GM23338 (cell line): ENCODE results near the gene DTD1. TPM values are rescaled to one million over a fixed set of nuclear protein-coding genes. Genes with fewer than 3 reads are reported as not detected.

Source experiments
- ATAC-seq: fragments of 200-7000 bp; cut with Tn5 transposase; 3 replicates; pipeline ENCODE4 v1.9.1; 2020
- DNase-seq: peaks from one replicate; pipeline ENCODE4 v3.0.0-alpha.2; 2015; ENCODE audit warnings: low spot score
- H2AFZ ChIP-seq: fragments of 200-600 bp; sonication (generic); 2 replicates; pipeline ENCODE4 v1.8.0; 2016; ENCODE audit warnings: antibody characterized with exemption, mild to moderate bottlenecking, moderate library complexity
- H3F3A ChIP-seq: fragments of 200-600 bp; sonication (generic); replicated peaks from 2 replicates; pipeline ENCODE4 v1.8.0; 2017; ENCODE audit warnings: antibody characterized with exemption, mixed run types, low read depth
- H3K27ac ChIP-seq: fragments of 200-600 bp; sonication (generic); 2 replicates; pipeline ENCODE4 v1.6.1; 2016; ENCODE audit warnings: low read depth
- H3K27me3 ChIP-seq: fragments of 200-600 bp; sonication (generic); 2 replicates; pipeline ENCODE4 v1.8.0; 2016; ENCODE audit warnings: mild to moderate bottlenecking, mixed run types, moderate library complexity; ENCODE audit not compliant: insufficient read depth
- H3K36me3 ChIP-seq: fragments of 200-600 bp; sonication (generic); 2 replicates; pipeline ENCODE4 v1.8.0; 2016; ENCODE audit warnings: mild to moderate bottlenecking; ENCODE audit not compliant: insufficient read depth
- H3K4me1 ChIP-seq: fragments of 200-600 bp; sonication (generic); 2 replicates; pipeline ENCODE4 v1.8.0; 2016; ENCODE audit warnings: mild to moderate bottlenecking, moderate library complexity; ENCODE audit not compliant: insufficient read depth
- H3K4me2 ChIP-seq: fragments of 200-600 bp; sonication (generic); 2 replicates; pipeline ENCODE4 v1.7.1; 2017; ENCODE audit warnings: mixed run types
- H3K4me3 ChIP-seq: fragments of 200-600 bp; sonication (generic); 2 replicates; pipeline ENCODE4 v1.6.1; 2016; ENCODE audit warnings: mixed run types
- H3K79me2 ChIP-seq: fragments of 200-600 bp; sonication (generic); replicated peaks from 2 replicates; pipeline ENCODE4 v1.8.0; 2017; ENCODE audit warnings: mild to moderate bottlenecking; ENCODE audit not compliant: insufficient read depth
- H3K9me2 ChIP-seq: fragments of 200-600 bp; sonication (generic); 2 replicates; pipeline ENCODE4 v1.8.0; 2017; ENCODE audit not compliant: insufficient read depth
- H4K20me1 ChIP-seq: fragments of 200-600 bp; sonication (generic); replicated peaks from 2 replicates; pipeline ENCODE4 v1.8.0; 2017; ENCODE audit warnings: mild to moderate bottlenecking; ENCODE audit not compliant: insufficient read depth
- H3K27ac Mint-ChIP-seq: 2 replicates; pipeline ENCODE4 v1.8.0; 2020; ENCODE audit warnings: inconsistent platforms, mild to moderate bottlenecking, moderate library complexity, mixed read lengths
- H3K27me3 Mint-ChIP-seq: 3 replicates; pipeline ENCODE4 v1.8.0; 2022; ENCODE audit warnings: low read depth, mild to moderate bottlenecking, moderate library complexity, mixed read lengths, inconsistent platforms; ENCODE audit not compliant: insufficient read depth, poor library complexity
- H3K36me3 Mint-ChIP-seq: 3 replicates; pipeline ENCODE4 v1.8.0; 2021; ENCODE audit warnings: low read depth, mild to moderate bottlenecking, inconsistent platforms, moderate library complexity, mixed read lengths
- H3K4me1 Mint-ChIP-seq: 3 replicates; pipeline ENCODE4 v1.8.0; 2020; ENCODE audit warnings: mild to moderate bottlenecking, inconsistent platforms, mixed read lengths
- H3K4me3 Mint-ChIP-seq: 3 replicates; pipeline ENCODE4 v1.8.0; 2021; ENCODE audit warnings: moderate library complexity, mild to moderate bottlenecking, inconsistent platforms, mixed read lengths
- H3K9me3 Mint-ChIP-seq: 3 replicates; pipeline ENCODE4 v1.8.0; 2020; ENCODE audit warnings: moderate library complexity, mild to moderate bottlenecking, inconsistent platforms, mixed read lengths
- CREB1 ChIP-seq: fragments of 250-450 bp; sonication (Bioruptor Pico); IDR thresholded peaks from 2 replicates; pipeline ENCODE4 v1.5.0; 2020; ENCODE audit warnings: low read depth, mild to moderate bottlenecking, moderate library complexity
- EZH2 ChIP-seq: fragments of 200-600 bp; sonication (generic); IDR thresholded peaks from one replicate; pipeline ENCODE4 v1.8.0; 2017; ENCODE audit warnings: antibody characterized with exemption, mild to moderate bottlenecking, low read depth; ENCODE audit not compliant: unreplicated experiment
- EZH2phosphoT487 ChIP-seq: fragments of 200-600 bp; sonication (generic); IDR thresholded peaks from one replicate; pipeline ENCODE4 v1.8.1; 2018; ENCODE audit warnings: antibody characterized with exemption; ENCODE audit not compliant: unreplicated experiment
- JUNB ChIP-seq: IDR thresholded peaks from one replicate; pipeline ENCODE4 v1.6.1; 2016; ENCODE audit warnings: antibody characterized with exemption; ENCODE audit not compliant: unreplicated experiment
- NANOG ChIP-seq: IDR thresholded peaks from 2 replicates; pipeline ENCODE4 v1.6.1; 2016; ENCODE audit warnings: antibody characterized with exemption, borderline replicate concordance
- POLR2AphosphoS5 ChIP-seq: IDR thresholded peaks from 2 replicates; pipeline ENCODE4 v1.6.1; 2016; ENCODE audit warnings: antibody characterized with exemption, low read depth
- STAT1 ChIP-seq: IDR thresholded peaks from one replicate; pipeline ENCODE4 v1.6.1; 2016; ENCODE audit warnings: antibody characterized with exemption; ENCODE audit not compliant: unreplicated experiment
- ZNF114 ChIP-seq: fragments of 250-450 bp; sonication (Bioruptor Pico); IDR thresholded peaks from 2 replicates; pipeline ENCODE4 v1.5.0; 2020; ENCODE audit warnings: mild to moderate bottlenecking, moderate library complexity
- ZNF331 ChIP-seq: fragments of 250-450 bp; sonication (Bioruptor Pico); IDR thresholded peaks from 2 replicates; pipeline ENCODE4 v1.5.0; 2020; ENCODE audit warnings: low read depth, mild to moderate bottlenecking, moderate library complexity
- polyA plus RNA-seq: library from polyadenylated mRNA; unstranded; fragments of >200 nt; fragmentation: Nextera tagmentation; extraction: Ambion mirVana; gene quantifications from 2 replicates; pipeline ENCODE4 v1.2.1, GENCODE V29; 2016
- total RNA-seq: library from RNA; depleted of rRNA; stranded (reverse); fragments of >200 nt; shearing (Covaris generic); gene quantifications from 2 replicates; pipeline ENCODE4 v1.2.3, GENCODE V29; 2014
- TF ChIP-seq, protein P1 (sequence below), 2 experiments: fragments of 200-600 bp in 1 of 2; sonication (generic) in 1 of 2; conservative IDR thresholded peaks; 2 replicates each; pipeline versions ENCODE4 v1.5.1 to v1.6.1; 2016 to 2017; ENCODE audit warnings: antibody characterized with exemption in 2 of 2, low read depth in 2 of 2, mild to moderate bottlenecking in 2 of 2, moderate library complexity in 1 of 2
- TF ChIP-seq, protein P2 (sequence below): fragments of 250-450 bp; sonication (Bioruptor Pico); IDR thresholded peaks from 2 replicates; pipeline ENCODE4 v1.5.0; 2020; ENCODE audit warnings: mild to moderate bottlenecking, moderate library complexity
- TF ChIP-seq, protein P3 (sequence below): IDR thresholded peaks from 2 replicates; pipeline ENCODE4 v1.6.1; 2016; ENCODE audit warnings: antibody characterized with exemption
- TF ChIP-seq, protein P4 (sequence below): IDR thresholded peaks from one replicate; pipeline ENCODE4 v1.6.1; 2018; ENCODE audit warnings: antibody characterized with exemption; ENCODE audit not compliant: unreplicated experiment

The DTD1 gene
- total and polyA plus RNA-seq, 2 experiments from 2014 or later: 69.8 to 74.0 TPM

DNA sequence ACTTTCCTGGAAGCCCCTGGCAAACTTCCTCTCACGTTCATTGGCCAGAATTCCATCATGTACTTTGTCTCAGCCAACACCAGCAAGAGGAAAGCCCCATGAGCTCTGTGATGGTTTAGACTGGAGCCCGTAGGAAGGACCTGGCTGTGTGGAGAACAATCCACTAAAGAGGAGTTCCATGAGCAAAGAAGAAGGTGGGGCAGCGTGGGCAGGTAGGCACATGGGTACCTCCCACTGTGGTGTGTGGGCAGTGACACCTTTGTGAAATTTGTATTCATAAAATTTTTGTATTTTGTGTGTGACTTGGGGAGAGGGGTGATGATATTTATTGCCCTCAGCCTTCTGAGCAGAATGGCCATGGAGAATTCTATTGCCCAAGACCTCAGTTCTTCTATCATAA, 136.2 kb downstream of the DTD1 start:
- no peaks in the 10 kb centered on the region for H3K36me3 ChIP-seq
- Mint-ChIP-seq H3K27me3 (peaks cover 4% of the 10 kb centered on the region), H3K4me1 (peaks cover 29% of the 10 kb centered on the region; the same call in 2 of the 3 replicates), H3K9me3 (peaks cover 5% of the 10 kb centered on the region; the same call in 2 of the 3 replicates), H3K4me3 (no peak overlapping the region), H3K36me3 (peaks cover 8% of the 10 kb centered on the region; the same call in 2 of the 3 replicates), H3K27ac (no peak overlapping the region)
- DNase-seq (no peak), ATAC-seq (no peak)
- H3K9me2 ChIP-seq: no peaks in the 10 kb centered on the region
- no peaks in the 10 kb centered on the region for H3K27me3 ChIP-seq
- no peaks in the 10 kb centered on the region for H3K79me2 ChIP-seq
- H3F3A ChIP-seq: no peaks in the 10 kb centered on the region
- H3K4me1 ChIP-seq: no peaks in the 10 kb centered on the region
- H2AFZ ChIP-seq: no peak overlapping the region
- no peaks in the 10 kb centered on the region for H4K20me1 ChIP-seq
- no peak overlapping the region for H3K27ac ChIP-seq
- H3K4me2 ChIP-seq: no peak overlapping the region
- no peak for TF ChIP-seq EZH2phosphoT487
- TF ChIP-seq, protein P1, sequence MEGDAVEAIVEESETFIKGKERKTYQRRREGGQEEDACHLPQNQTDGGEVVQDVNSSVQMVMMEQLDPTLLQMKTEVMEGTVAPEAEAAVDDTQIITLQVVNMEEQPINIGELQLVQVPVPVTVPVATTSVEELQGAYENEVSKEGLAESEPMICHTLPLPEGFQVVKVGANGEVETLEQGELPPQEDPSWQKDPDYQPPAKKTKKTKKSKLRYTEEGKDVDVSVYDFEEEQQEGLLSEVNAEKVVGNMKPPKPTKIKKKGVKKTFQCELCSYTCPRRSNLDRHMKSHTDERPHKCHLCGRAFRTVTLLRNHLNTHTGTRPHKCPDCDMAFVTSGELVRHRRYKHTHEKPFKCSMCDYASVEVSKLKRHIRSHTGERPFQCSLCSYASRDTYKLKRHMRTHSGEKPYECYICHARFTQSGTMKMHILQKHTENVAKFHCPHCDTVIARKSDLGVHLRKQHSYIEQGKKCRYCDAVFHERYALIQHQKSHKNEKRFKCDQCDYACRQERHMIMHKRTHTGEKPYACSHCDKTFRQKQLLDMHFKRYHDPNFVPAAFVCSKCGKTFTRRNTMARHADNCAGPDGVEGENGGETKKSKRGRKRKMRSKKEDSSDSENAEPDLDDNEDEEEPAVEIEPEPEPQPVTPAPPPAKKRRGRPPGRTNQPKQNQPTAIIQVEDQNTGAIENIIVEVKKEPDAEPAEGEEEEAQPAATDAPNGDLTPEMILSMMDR (conservative IDR thresholded peaks at IDR 0.05; ENCODE audit: low read depth in 2 of 2): no peak
- TF ChIP-seq, protein P2, sequence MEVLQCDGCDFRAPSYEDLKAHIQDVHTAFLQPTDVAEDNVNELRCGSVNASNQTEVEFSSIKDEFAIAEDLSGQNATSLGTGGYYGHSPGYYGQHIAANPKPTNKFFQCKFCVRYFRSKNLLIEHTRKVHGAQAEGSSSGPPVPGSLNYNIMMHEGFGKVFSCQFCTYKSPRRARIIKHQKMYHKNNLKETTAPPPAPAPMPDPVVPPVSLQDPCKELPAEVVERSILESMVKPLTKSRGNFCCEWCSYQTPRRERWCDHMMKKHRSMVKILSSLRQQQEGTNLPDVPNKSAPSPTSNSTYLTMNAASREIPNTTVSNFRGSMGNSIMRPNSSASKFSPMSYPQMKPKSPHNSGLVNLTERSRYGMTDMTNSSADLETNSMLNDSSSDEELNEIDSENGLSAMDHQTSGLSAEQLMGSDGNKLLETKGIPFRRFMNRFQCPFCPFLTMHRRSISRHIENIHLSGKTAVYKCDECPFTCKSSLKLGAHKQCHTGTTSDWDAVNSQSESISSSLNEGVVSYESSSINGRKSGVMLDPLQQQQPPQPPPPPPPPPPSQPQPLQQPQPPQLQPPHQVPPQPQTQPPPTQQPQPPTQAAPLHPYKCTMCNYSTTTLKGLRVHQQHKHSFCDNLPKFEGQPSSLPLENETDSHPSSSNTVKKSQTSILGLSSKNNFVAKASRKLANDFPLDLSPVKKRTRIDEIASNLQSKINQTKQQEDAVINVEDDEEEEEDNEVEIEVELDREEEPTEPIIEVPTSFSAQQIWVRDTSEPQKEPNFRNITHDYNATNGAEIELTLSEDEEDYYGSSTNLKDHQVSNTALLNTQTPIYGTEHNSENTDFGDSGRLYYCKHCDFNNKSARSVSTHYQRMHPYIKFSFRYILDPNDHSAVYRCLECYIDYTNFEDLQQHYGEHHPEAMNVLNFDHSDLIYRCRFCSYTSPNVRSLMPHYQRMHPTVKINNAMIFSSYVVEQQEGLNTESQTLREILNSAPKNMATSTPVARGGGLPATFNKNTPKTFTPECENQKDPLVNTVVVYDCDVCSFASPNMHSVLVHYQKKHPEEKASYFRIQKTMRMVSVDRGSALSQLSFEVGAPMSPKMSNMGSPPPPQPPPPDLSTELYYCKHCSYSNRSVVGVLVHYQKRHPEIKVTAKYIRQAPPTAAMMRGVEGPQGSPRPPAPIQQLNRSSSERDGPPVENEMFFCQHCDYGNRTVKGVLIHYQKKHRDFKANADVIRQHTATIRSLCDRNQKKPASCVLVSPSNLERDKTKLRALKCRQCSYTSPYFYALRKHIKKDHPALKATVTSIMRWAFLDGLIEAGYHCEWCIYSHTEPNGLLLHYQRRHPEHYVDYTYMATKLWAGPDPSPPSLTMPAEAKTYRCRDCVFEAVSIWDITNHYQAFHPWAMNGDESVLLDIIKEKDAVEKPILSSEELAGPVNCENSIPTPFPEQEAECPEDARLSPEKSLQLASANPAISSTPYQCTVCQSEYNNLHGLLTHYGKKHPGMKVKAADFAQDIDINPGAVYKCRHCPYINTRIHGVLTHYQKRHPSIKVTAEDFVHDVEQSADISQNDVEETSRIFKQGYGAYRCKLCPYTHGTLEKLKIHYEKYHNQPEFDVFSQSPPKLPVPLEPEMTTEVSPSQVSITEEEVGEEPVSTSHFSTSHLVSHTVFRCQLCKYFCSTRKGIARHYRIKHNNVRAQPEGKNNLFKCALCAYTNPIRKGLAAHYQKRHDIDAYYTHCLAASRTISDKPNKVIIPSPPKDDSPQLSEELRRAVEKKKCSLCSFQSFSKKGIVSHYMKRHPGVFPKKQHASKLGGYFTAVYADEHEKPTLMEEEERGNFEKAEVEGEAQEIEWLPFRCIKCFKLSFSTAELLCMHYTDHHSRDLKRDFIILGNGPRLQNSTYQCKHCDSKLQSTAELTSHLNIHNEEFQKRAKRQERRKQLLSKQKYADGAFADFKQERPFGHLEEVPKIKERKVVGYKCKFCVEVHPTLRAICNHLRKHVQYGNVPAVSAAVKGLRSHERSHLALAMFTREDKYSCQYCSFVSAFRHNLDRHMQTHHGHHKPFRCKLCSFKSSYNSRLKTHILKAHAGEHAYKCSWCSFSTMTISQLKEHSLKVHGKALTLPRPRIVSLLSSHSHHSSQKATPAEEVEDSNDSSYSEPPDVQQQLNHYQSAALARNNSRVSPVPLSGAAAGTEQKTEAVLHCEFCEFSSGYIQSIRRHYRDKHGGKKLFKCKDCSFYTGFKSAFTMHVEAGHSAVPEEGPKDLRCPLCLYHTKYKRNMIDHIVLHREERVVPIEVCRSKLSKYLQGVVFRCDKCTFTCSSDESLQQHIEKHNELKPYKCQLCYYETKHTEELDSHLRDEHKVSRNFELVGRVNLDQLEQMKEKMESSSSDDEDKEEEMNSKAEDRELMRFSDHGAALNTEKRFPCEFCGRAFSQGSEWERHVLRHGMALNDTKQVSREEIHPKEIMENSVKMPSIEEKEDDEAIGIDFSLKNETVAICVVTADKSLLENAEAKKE (CRISPR knock-in tag): no peak
- no peak for TF ChIP-seq JUNB
- TF ChIP-seq EZH2: no peak
- TF ChIP-seq ZNF331 (CRISPR knock-in tag): no peak
- no peak for TF ChIP-seq NANOG
- no peak for TF ChIP-seq ZNF114 (CRISPR knock-in tag)
- no peak for TF ChIP-seq POLR2AphosphoS5
- TF ChIP-seq, protein P3, sequence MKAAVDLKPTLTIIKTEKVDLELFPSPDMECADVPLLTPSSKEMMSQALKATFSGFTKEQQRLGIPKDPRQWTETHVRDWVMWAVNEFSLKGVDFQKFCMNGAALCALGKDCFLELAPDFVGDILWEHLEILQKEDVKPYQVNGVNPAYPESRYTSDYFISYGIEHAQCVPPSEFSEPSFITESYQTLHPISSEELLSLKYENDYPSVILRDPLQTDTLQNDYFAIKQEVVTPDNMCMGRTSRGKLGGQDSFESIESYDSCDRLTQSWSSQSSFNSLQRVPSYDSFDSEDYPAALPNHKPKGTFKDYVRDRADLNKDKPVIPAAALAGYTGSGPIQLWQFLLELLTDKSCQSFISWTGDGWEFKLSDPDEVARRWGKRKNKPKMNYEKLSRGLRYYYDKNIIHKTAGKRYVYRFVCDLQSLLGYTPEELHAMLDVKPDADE: no peak
- TF ChIP-seq CREB1: no peak
- TF ChIP-seq, protein P4, sequence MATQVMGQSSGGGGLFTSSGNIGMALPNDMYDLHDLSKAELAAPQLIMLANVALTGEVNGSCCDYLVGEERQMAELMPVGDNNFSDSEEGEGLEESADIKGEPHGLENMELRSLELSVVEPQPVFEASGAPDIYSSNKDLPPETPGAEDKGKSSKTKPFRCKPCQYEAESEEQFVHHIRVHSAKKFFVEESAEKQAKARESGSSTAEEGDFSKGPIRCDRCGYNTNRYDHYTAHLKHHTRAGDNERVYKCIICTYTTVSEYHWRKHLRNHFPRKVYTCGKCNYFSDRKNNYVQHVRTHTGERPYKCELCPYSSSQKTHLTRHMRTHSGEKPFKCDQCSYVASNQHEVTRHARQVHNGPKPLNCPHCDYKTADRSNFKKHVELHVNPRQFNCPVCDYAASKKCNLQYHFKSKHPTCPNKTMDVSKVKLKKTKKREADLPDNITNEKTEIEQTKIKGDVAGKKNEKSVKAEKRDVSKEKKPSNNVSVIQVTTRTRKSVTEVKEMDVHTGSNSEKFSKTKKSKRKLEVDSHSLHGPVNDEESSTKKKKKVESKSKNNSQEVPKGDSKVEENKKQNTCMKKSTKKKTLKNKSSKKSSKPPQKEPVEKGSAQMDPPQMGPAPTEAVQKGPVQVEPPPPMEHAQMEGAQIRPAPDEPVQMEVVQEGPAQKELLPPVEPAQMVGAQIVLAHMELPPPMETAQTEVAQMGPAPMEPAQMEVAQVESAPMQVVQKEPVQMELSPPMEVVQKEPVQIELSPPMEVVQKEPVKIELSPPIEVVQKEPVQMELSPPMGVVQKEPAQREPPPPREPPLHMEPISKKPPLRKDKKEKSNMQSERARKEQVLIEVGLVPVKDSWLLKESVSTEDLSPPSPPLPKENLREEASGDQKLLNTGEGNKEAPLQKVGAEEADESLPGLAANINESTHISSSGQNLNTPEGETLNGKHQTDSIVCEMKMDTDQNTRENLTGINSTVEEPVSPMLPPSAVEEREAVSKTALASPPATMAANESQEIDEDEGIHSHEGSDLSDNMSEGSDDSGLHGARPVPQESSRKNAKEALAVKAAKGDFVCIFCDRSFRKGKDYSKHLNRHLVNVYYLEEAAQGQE: no peak
- TF ChIP-seq STAT1: no peak
- H3K4me3 ChIP-seq: no peak overlapping the region
